GM12864 (cell line): Measurements from ENCODE around the gene CDK5.

Source experiments
- DNase-seq: peaks from one replicate; pipeline ENCODE4 v3.0.0-alpha.2; 2011; ENCODE audit warnings: low read depth
- H3K4me3 ChIP-seq: 2 replicates; pipeline ENCODE4 v1.5.1; 2011; ENCODE audit warnings: mild to moderate bottlenecking, low read depth, low read length, control low read depth
- CTCF ChIP-seq: IDR thresholded peaks from 2 replicates; pipeline ENCODE4 v1.5.1; 2011; ENCODE audit warnings: low read depth, mild to moderate bottlenecking, moderate library complexity, low read length, control low read depth, inconsistent platforms; ENCODE audit errors: missing control alignments

Gene CDK5

GRCh38 chr7:151081170-151082101, 23.7 kb upstream of the CDK5 start:
- TF ChIP-seq CTCF = no peak
- no peak for DNase-seq

GRCh38 chr7:151080522-151081169, 22.9 kb upstream of the CDK5 start, which contains the start of gene FASTK:
Gene FASTK, minus strand, starts transcription at chr7:151080809. Its CDS starts 43 bp downstream, at chr7:151080766.
- peak within 1 kb of the TSS; percentile 81 for H3K4me3 ChIP-seq
- peak; percentile 52 for DNase-seq
- TF ChIP-seq CTCF = no peak

More at GRCh38 chr7:151081170-151082101, 23.7 kb upstream of the CDK5 start:
- peak overlapping the region; percentile 81 for H3K4me3 ChIP-seq

GRCh38 chr7:151080067-151080521, 22.4 kb upstream of the CDK5 start:
- peak overlapping the region; percentile 81 for H3K4me3 ChIP-seq
- no peak for TF ChIP-seq CTCF
- DNase-seq = no peak

- TF ChIP-seq CTCF = no peak
- peak overlapping the region; percentile 81 for H3K4me3 ChIP-seq
- no peak for DNase-seq
These were observed 21.7 kb upstream of the CDK5 start for GRCh38 chr7:151079199-151079910.

GRCh38 chr7:151078233-151079040, 20.7 kb upstream of the CDK5 start:
- TF ChIP-seq CTCF = no peak
- no peak overlapping the region for H3K4me3 ChIP-seq
- no peak for DNase-seq

GRCh38 chr7:151077705-151078232, 20.1 kb upstream of the CDK5 start:
- no peak for TF ChIP-seq CTCF

More at GRCh38 chr7:151077705-151078232, 20.1 kb upstream of the CDK5 start:
- no peak for DNase-seq
- H3K4me3 ChIP-seq = no peak overlapping the region
